ENCODE measurements around the gene ZNF784. TPM values are rescaled to one million over a fixed set of nuclear protein-coding genes. Genes with fewer than 3 reads are reported as not detected.
A peak's percentile ranks its signal among the peaks of the same experiment; 100 is the strongest.

Gene ZNF784
- total and polyA plus RNA-seq, 9 of the 15 experiments (the other 6 are each of a cell fraction or from before 2014, with no cell fraction given), result 0.14 to 6.1 (median 2.1) TPM

DNA sequence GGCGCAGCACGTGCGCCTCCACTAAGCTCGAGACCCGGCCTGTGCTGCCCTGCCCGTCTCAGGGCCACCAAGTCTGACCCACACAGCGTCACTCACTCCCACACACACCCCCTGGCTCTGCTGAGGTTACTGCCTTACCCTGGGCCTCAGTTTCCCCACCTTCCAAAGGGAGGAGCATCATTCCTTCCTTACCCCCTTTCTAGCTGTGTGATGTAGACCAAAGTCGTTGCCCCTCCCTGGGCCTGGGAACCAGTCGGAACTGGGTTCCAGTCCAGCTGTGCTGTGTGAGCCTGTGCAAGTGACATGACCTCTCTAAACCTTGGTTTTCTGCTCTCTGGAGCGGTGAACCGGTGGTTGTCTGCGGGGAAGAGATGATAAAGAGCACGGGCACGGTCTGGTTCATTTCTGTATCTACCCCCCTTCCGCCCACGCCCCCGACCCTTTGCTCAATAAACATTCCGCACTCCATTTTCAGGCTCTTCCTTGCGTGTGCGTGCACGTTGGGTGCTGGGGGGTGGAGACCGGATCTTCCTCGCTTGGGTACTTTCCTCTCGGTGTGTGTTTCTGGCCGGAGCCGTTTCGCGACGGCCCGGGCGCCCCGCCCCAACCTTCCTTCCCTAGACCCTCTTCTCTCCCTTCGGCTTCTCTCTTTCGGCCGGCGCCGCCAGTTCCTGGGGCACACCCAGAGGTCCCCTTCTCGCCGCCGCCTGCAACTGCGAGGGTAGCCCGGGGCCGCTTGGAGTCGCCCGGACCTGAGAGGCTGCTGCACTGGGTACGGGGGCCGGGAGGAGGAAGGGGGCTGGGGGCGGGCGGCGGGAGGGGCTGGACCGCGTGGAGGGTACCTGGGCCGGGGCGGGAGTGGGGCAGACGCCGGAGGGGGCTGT, 18.9 kb upstream of the ZNF784 start, which contains the start of gene ZNF581 (continued):
- peak; percentile 56 for TF ChIP-seq ELF1 (tag; IDR thresholded peaks at IDR 0.05)
- TF ChIP-seq, protein P1, sequence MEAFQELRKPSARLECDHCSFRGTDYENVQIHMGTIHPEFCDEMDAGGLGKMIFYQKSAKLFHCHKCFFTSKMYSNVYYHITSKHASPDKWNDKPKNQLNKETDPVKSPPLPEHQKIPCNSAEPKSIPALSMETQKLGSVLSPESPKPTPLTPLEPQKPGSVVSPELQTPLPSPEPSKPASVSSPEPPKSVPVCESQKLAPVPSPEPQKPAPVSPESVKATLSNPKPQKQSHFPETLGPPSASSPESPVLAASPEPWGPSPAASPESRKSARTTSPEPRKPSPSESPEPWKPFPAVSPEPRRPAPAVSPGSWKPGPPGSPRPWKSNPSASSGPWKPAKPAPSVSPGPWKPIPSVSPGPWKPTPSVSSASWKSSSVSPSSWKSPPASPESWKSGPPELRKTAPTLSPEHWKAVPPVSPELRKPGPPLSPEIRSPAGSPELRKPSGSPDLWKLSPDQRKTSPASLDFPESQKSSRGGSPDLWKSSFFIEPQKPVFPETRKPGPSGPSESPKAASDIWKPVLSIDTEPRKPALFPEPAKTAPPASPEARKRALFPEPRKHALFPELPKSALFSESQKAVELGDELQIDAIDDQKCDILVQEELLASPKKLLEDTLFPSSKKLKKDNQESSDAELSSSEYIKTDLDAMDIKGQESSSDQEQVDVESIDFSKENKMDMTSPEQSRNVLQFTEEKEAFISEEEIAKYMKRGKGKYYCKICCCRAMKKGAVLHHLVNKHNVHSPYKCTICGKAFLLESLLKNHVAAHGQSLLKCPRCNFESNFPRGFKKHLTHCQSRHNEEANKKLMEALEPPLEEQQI (IDR thresholded peaks at IDR 0.05), result no peak; the same call in 1 of the 2 replicates
- TF ChIP-seq, protein P2, sequence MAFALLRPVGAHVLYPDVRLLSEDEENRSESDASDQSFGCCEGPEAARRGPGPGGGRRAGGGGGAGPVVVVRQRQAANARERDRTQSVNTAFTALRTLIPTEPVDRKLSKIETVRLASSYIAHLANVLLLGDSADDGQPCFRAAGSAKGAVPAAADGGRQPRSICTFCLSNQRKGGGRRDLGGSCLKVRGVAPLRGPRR (CRISPR knock-in tag; IDR thresholded peaks at IDR 0.05), result no peak
- peak; percentile 39; the same call in 1 of the 2 replicates for TF ChIP-seq BHLHE40 (IDR thresholded peaks at IDR 0.05; ENCODE audit: low read length)
- TF ChIP-seq, protein P3, sequence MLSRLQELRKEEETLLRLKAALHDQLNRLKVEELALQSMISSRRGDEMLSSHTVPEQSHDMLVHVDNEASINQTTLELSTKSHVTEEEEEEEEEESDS (CRISPR knock-in tag; IDR thresholded peaks at IDR 0.05), result no peak
- TF ChIP-seq, protein P4, sequence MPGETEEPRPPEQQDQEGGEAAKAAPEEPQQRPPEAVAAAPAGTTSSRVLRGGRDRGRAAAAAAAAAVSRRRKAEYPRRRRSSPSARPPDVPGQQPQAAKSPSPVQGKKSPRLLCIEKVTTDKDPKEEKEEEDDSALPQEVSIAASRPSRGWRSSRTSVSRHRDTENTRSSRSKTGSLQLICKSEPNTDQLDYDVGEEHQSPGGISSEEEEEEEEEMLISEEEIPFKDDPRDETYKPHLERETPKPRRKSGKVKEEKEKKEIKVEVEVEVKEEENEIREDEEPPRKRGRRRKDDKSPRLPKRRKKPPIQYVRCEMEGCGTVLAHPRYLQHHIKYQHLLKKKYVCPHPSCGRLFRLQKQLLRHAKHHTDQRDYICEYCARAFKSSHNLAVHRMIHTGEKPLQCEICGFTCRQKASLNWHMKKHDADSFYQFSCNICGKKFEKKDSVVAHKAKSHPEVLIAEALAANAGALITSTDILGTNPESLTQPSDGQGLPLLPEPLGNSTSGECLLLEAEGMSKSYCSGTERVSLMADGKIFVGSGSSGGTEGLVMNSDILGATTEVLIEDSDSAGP (CRISPR knock-in tag; IDR thresholded peaks at IDR 0.05), result no peak; the same call in 1 of the 2 replicates
- TF ChIP-seq HNRNPL (IDR thresholded peaks at IDR 0.05; ENCODE audit: low read depth, low read length), result no peak
- peak; percentile 98 for TF ChIP-seq C11orf30 (IDR thresholded peaks at IDR 0.05; ENCODE audit: low read depth)
- TF ChIP-seq POLR2A (conservative IDR thresholded peaks at IDR 0.05), result peak; percentile 68
- no peak for TF ChIP-seq ZZZ3 (IDR thresholded peaks at IDR 0.05)
- no peak for TF ChIP-seq RAD21 (CRISPR knock-in tag; conservative IDR thresholded peaks at IDR 0.05 in 1 of 2, IDR thresholded peaks at IDR 0.05 in 1 of 2)
- TF ChIP-seq POLR2G (IDR thresholded peaks at IDR 0.05; ENCODE audit: low read depth, low read length), result peak; percentile 87
- TF ChIP-seq ZNF79 (CRISPR knock-in tag; IDR thresholded peaks at IDR 0.05; ENCODE audit: low read depth), result no peak
- peak; percentile 90; the same call in 1 of the 2 replicates for TF ChIP-seq POLR2AphosphoS2 (IDR thresholded peaks at IDR 0.05; ENCODE audit: low read length)
- TF ChIP-seq KAT2B (IDR thresholded peaks at IDR 0.05; ENCODE audit: low read depth, low read length), result no peak
- no peak for TF ChIP-seq COPS2 (conservative IDR thresholded peaks at IDR 0.05)
- TF ChIP-seq, protein P5, sequence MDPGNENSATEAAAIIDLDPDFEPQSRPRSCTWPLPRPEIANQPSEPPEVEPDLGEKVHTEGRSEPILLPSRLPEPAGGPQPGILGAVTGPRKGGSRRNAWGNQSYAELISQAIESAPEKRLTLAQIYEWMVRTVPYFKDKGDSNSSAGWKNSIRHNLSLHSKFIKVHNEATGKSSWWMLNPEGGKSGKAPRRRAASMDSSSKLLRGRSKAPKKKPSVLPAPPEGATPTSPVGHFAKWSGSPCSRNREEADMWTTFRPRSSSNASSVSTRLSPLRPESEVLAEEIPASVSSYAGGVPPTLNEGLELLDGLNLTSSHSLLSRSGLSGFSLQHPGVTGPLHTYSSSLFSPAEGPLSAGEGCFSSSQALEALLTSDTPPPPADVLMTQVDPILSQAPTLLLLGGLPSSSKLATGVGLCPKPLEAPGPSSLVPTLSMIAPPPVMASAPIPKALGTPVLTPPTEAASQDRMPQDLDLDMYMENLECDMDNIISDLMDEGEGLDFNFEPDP (CRISPR knock-in tag; IDR thresholded peaks at IDR 0.05), result no peak
- TF ChIP-seq GATA2 (CRISPR knock-in tag; IDR thresholded peaks at IDR 0.05), result no peak
- peak; percentile 95 for TF ChIP-seq RBBP5 (IDR thresholded peaks at IDR 0.05; ENCODE audit: borderline replicate concordance, insufficient read depth, low read length, poor library complexity, severe bottlenecking)
- TF ChIP-seq MCM2 (IDR thresholded peaks at IDR 0.05; ENCODE audit: low read depth), result no peak

Measured in K562 (cell line).